Measurements from ENCODE around the gene CTNNA3. TPM values are rescaled to one million over a fixed set of nuclear protein-coding genes. Genes with fewer than 3 reads are reported as not detected.

Gene CTNNA3
- total and polyA plus RNA-seq, 12 donors, result 0.03 to 14.4 (median 0.47) TPM; not detected in 1

DNA sequence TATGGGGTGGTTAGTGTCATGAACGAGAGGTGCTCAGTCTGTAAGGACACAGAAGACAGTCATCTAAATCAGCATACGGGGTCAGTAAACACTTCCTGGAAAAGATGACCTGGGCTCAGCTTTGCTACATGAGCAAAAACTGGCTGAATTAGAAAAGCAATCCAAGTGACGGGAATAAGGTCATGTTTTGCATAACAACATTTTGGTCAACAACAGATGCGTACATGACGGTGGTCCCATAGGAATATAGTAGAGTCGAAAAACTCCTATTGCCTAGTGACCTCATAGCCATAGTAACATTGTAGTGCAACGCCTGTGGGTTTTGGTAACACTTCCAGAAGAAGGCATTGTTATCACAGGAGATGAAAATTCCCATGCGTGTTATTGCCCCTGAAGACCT is 92.9 kb downstream of the CTNNA3 start:
- WGBS, 4 donors, result 78 to 84% (median 83%) methylated on average over 8 of the region's 8 CpGs
- Histone ChIP-seq H3K4me1 (replicated peaks in 1 of 2) (no peaks in the 10 kb centered on the region), H3K9me3 (replicated peaks in 1 of 3) (no peaks in the 10 kb centered on the region), H3K27ac (no peak overlapping the region), H3K27me3 (no peaks in the 10 kb centered on the region), H3K4me3 (no peak overlapping the region), H3K36me3 (replicated peaks in 1 of 2) (no peaks in the 10 kb centered on the region)
- intact Hi-C loops (cut with DNase I), result no loop called here
- DNase-seq, result no peak
- TF ChIP-seq POLR2A (IDR thresholded peaks at IDR 0.05), result no peak
- TF ChIP-seq, protein P1, sequence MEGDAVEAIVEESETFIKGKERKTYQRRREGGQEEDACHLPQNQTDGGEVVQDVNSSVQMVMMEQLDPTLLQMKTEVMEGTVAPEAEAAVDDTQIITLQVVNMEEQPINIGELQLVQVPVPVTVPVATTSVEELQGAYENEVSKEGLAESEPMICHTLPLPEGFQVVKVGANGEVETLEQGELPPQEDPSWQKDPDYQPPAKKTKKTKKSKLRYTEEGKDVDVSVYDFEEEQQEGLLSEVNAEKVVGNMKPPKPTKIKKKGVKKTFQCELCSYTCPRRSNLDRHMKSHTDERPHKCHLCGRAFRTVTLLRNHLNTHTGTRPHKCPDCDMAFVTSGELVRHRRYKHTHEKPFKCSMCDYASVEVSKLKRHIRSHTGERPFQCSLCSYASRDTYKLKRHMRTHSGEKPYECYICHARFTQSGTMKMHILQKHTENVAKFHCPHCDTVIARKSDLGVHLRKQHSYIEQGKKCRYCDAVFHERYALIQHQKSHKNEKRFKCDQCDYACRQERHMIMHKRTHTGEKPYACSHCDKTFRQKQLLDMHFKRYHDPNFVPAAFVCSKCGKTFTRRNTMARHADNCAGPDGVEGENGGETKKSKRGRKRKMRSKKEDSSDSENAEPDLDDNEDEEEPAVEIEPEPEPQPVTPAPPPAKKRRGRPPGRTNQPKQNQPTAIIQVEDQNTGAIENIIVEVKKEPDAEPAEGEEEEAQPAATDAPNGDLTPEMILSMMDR (IDR thresholded peaks at IDR 0.05), result no peak

DNA sequence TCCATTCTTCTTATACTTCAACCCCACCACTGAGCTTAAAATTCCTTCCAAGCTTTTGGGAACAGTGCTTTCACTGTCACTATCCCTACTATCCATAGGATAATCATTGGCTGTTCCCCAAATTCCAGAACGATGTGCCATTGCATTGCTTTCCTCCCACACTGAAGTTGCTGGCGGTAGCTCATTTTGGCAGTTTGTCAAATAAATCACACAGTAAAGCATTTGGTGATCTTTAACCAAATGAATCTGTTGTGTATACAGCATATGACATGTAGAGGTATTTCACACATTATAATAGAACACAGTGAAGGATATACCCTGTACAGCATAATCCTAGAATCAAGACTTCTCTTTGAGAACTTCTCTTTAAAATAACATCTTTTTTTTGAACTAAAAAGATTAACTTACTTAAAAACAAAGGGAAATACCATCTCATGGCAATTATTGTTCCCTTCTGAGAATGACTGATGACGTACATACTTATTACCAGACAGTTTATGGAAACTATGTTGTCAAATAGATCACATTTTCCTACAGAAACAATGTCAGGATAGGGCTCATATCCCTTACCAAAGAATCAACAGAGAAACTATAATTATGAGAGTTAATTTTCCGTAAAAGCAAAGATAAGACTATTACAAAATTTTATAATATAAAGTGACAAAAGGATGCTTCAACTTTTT is 93.6 kb downstream of the CTNNA3 start:
- Histone ChIP-seq H3K4me1 (replicated peaks in 1 of 2) (no peaks in the 10 kb centered on the region), H3K9me3 (replicated peaks in 1 of 3) (no peaks in the 10 kb centered on the region), H3K27me3 (no peaks in the 10 kb centered on the region), H3K36me3 (replicated peaks in 1 of 2) (no peaks in the 10 kb centered on the region), H3K27ac (no peak overlapping the region), H3K4me3 (no peak overlapping the region)
- WGBS, 4 donors, result 69 to 78% (median 71%) methylated on average over 4 of the region's 4 CpGs
- DNase-seq, result no peak
- TF ChIP-seq, protein P1 (IDR thresholded peaks at IDR 0.05), result no peak
- TF ChIP-seq POLR2A (IDR thresholded peaks at IDR 0.05), result no peak
- intact Hi-C loops (cut with DNase I), result no loop called here

GRCh38 chr10:67599597-67599996 is 96.4 kb downstream of the CTNNA3 start:
- H3K27ac ChIP-seq, result no peak overlapping the region
- TF ChIP-seq, protein P1 (IDR thresholded peaks at IDR 0.05), result no peak
- TF ChIP-seq POLR2A (IDR thresholded peaks at IDR 0.05), result no peak
- no peaks in the 10 kb centered on the region for H3K36me3 ChIP-seq (replicated peaks in 1 of 2)
- DNase-seq, result no peak
- H3K4me1 ChIP-seq (replicated peaks in 1 of 2), result no peaks in the 10 kb centered on the region
- intact Hi-C loops (cut with DNase I), result no loop called here
- no peak overlapping the region for H3K4me3 ChIP-seq
- H3K27me3 ChIP-seq, result no peaks in the 10 kb centered on the region
- H3K9me3 ChIP-seq (replicated peaks in 1 of 3), result no peaks in the 10 kb centered on the region

DNA sequence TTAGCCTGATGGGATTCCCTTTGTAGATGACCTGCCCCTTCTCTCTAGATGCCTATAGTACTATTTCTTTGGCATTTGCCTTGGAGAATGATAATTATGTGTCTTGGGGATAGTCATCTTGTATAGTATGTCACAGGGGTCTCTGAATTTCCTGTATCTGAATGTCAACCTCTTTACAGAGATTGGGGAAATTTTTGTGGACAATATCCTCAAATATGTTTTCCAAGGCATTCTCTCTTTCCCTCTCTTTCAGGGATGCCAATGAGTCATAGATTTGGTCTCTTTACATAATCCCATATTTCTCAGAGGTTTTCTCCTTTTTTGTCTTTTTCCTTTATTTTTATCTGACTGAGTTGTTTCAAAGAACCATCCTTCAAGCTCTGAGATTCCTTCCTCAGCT is 99.4 kb downstream of the CTNNA3 start:
- H3K27me3 ChIP-seq, result no peaks in the 10 kb centered on the region
- H3K4me1 ChIP-seq (replicated peaks in 1 of 2), result no peaks in the 10 kb centered on the region
- DNase-seq, result no peak
- H3K4me3 ChIP-seq, result no peak overlapping the region
- TF ChIP-seq POLR2A (IDR thresholded peaks at IDR 0.05), result no peak
- TF ChIP-seq, protein P1 (IDR thresholded peaks at IDR 0.05), result no peak
- H3K36me3 ChIP-seq (replicated peaks in 1 of 2), result no peaks in the 10 kb centered on the region
- H3K27ac ChIP-seq, result no peak overlapping the region
- intact Hi-C loops (cut with DNase I), result no loop called here
- H3K9me3 ChIP-seq (replicated peaks in 1 of 3), result no peaks in the 10 kb centered on the region
